Measurements from ENCODE around the gene PHC2.

GRCh38 chr1:33408093-33408436 is 22.8 kb downstream of the PHC2 start:
- no peak for TF ChIP-seq POLR2A (IDR thresholded peaks at IDR 0.05)
- no peak for TF ChIP-seq CTCF (IDR thresholded peaks at IDR 0.05)

All from lower leg skin (tissue), 3 donors.